ENCODE measurements around the gene SV2C.

GRCh38 chr5:76174101-76174500 is 90.9 kb downstream of the SV2C start:
- TF ChIP-seq CTCF (IDR thresholded peaks at IDR 0.05), result no peak
- no peak for TF ChIP-seq POLR2A (IDR thresholded peaks at IDR 0.05)
- no peak for TF ChIP-seq POLR2AphosphoS5 (IDR thresholded peaks at IDR 0.05)
